HG02798 (cell line): ENCODE data around the gene ATP8B3.
"Not testable (repeated sequence)": the region's sequence is repeated elsewhere in the genome, so short reads cannot be mapped to it uniquely, and the experiment has no call there.

Source experiments
- ATAC-seq: cut with Tn5 transposase; IDR thresholded peaks from one replicate; pipeline ENCODE4 v1.9.1; 2021; ENCODE audit warnings: mild to moderate bottlenecking; ENCODE audit not compliant: unreplicated experiment, poor library complexity

The ATP8B3 gene

DNA sequence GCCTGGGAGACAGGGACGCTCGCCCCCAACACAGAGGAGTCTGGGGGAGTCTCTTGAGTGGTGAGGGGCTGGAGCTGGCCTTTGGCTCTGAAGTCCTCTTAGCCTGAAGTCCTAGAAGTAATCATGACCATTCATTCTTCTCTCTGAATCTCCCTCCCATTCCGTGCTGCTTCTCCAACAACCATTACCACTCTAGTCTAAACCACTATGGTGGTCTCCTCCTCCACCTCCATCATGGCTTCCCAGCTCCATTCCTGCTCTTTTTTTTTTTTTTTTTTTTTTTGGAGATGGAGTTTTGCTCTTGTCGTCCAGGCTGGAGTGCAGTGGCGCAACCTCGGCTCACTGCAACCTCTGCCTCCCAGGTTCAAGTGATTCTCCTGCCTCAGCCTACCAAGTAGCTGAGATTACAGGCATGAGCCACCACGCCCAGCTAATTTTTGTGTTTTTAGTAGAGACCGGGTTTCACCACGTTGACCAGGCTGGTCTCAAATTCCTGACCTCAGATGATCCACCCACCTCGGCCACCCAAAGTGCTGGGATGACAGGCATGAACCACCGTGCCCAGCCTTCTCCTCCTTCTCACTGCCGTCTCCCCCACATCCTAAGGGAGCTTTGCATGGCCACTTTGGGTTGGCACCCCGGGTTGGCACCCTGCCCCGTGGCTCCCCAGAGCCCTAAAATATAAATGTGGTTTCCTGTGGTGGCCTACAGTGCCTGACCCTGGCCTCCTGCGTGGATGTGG, 51.1 kb downstream of the ATP8B3 start:
- not testable (repeated sequence) for ATAC-seq

DNA sequence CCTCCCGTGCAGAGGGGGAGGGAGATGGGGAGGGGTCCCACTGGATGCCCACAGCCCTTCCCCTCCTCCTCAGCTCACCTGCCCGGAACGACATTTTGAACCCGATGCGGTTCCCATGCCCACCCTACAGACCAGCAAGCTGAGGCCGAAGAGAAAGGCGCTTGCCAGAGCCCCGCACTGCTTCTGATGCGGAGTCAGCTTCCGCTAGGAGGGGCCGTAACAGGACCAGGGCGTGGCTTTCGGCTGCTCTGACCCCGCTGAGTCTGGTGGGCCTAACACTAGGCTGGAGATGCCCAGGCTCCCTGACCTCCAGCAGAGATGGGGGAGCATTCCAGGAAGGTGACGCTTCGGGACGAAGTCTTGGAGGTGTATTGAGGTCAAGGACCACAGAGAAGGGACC, 52.1 kb downstream of the ATP8B3 start:
- no peak for ATAC-seq

DNA sequence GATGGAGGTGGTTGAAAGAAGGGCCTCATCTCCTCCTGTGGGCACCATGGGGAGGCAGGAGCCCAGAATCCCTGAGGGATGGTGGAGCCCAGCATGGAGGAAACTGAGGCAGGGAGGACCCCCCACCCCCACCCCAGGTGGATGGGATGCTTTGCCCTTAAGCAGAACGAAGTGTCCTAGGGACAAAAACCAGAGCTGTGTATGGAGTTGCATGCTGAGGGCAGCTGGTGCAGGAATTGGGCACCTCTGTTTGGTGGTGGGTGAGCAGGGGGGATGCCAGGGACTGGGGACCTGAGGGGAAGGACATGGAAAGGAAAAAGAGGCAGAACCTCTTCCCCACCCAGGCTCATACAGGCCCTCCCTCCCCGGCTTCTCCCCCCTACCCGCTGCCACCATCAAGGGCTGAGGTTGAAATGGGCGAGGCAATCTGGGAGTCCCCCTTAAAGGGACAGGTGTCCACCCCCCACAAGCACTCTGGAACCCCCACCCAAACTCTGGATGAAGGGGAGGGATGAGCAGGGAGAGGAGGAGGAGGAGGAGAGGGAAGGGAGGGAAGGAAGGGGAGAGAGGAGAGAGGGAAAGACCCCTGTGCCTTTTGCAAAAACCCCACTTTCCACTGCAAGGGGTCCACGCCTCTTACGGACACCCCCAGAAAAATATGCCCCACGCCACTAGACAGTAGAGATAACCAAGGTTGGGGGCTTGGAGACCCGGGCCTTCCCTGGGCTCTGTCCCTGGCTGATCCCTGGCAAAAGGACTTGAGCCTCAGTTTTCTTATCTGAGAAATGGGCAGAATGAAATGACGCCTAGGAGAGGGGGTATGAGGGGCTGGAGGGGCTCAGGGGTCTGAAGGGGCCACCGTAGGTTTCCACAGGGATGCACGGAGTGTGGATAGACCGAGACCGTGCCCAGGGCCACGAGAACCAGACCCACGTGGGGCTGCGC, 52.8 kb downstream of the ATP8B3 start:
- ATAC-seq, result no peak

DNA sequence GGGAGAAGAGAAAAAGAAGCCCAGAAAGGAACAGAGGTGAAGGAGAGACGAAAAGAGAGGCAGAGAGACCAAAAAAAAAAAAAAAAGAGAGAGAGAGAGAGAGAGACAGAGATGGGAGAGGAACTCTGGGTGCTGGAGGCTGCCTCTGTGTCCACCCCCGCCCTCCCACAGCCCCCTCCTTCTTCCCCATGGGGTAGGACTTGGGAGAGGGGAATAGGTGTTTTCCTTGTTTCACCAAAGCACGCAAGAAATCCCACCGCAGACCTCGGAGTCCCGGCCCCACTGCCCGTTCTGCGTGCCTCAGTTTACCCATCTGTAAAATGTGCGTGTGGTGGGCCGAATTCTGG, 53.9 kb downstream of the ATP8B3 start:
- no peak for ATAC-seq

DNA sequence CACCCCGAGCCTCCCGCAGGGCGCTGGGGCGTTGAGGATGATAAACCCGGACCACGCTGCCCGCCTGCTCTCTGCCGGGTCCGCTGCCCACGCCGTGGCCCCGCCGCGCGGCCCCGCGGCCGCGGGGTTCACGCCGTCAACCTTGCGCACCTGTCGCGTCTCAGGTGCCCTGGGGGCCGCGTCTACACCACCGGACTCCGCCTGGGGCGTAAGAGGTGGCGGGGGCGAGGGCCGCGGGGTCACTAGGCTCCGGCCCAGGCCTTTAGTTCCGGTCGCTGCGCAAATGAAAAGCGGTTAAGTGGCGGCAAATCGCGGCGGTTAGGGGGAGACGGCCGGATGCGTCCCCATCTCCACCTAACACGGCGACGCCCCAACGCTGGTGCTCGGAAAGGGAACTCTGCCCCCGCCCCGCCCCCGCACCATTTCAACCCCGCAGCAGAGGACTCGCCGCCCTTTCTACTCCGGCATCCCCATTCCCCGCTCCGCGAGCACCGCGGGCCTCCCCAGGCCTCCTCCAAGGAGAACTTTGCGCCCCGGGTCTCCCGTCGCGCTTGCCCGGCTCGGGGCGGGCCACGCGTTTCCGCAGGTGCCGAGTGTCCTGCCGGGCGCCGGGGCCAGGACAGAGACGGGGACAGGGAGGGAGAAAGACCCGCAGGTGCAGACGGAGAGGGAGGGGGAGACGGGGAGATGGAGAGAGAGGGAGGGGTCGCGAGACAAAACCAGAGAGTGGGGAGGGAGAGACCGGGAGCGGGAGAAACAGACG, 54.4 kb downstream of the ATP8B3 start:
- no peak for ATAC-seq

DNA sequence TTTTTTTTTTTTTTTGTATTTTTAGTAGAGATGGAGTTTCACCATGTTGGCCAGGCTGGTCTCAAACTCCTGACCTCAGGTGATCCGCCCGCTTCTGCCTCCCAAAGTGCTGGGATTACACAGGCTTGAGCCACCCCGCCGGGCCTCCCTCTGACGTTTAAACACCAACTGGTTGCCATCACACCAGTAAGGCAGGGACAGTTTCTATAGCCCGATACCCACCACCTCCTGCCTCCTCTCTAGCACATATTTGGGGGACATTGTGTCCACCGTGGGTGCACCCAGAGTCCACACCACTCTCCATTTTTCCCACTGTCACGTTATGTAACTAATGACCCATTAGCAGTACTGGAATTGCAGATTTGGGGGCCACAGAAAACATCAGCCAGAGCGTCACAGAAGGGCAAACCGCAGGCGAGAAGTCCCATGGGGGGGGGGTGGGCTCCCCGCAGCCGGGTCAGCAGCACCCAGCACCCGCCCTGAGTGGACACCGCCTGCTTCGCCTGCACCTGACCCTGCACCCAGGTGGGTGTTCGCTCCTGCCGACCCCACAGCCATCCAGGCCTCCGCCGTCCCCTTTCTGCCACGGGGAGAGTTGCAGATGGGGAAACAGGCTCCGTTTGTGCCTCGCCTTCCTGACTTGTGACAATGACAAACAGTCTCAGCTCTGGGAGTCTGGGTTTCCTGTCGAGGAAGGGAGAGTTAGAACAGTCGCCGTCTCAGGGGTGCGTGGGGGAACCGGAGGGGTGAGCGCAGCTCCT, 55.2 kb downstream of the ATP8B3 start:
- no peak for ATAC-seq

DNA sequence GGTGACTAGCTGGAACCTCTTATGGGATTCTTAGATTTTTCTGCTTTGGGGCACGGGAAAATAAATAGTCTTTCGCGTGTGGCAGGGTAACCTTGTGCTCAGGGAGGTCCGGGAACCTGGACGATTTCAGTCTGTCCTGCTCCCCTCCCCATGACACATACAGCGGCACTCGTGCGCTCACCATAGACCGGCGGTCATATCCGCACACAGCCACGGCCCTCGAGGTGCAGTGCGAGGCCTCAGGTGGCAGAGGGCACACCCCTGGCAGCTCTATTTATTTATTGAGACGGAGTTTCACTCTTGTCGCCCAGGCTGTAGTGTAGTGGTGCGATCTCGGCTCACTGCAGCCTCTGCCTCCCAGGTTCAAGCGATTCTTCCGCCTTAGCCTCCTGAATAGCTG, 55.8 kb downstream of the ATP8B3 start:
- no peak for ATAC-seq

DNA sequence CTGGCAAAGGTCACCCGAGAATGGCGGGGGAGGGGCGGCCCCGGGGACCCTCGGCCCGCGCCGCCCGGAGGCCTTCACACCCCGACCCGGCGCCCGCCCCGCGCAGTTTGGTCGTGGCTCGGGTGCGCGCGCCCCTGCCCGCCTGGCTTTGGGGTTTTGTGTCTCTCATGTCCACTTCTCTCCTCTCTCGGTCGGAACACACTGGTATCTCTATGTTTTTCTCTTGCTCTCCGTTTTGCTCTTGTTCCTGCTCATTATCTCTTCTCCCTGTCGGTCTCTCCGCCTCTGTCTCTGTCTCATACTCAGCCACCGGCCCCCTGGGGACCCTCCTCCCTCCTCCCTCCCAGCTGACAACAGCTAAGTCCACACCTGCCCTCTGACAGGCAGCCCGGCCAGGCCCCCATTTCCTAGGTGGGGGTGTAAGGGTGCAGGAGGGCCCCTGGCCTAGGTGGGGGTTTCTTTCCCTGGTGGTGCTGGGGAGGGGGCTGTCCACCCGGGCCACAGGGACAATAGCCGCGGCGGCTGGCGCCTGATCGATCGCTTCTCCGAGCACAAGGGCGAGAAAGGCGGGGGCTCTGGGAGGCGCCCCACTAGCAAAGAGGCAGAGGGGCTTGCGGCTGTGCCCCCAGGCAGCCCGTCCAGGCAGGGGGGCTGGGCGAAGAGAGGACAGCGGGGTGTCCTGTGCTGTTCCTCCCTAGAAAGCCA, 56.5 kb downstream of the ATP8B3 start:
- ATAC-seq, result no peak

DNA sequence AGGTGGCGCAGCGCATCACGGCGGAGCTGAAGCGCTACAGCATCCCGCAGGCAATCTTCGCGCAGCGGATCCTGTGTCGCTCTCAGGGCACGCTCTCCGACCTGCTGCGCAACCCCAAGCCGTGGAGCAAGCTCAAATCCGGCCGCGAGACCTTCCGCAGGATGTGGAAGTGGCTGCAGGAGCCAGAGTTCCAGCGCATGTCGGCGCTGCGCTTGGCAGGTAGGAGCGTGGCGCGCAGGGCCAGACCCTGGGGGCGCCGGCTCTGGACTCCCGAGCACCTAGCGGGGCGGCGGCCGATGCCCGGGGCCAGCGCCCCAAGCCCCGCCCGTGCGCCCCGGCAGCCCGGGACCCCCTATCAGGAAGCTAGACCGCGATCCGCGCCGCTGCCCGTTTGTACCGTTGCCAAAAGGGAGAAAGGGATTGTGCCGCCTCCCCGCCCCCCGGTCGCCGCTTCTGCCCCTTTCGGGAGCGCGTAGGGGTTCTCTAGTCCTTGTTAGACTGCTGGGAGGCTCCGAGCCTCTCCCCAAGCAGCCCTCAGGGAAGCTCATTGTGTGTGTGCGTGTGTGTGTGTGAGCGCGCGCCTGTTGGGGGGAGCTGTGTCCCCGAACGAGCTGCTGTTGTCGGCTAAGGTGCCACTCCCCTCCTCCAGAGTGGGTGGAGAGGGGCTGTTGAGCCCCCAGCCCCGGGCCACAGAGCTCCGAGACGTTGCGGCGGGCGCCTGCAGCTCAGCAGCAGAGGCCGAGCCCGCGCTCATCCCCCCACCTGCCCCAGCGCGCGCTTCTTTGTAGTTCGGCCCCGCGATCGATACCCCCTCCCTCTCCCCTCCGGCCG, 57.2 kb downstream of the ATP8B3 start:
- ATAC-seq, result no peak

DNA sequence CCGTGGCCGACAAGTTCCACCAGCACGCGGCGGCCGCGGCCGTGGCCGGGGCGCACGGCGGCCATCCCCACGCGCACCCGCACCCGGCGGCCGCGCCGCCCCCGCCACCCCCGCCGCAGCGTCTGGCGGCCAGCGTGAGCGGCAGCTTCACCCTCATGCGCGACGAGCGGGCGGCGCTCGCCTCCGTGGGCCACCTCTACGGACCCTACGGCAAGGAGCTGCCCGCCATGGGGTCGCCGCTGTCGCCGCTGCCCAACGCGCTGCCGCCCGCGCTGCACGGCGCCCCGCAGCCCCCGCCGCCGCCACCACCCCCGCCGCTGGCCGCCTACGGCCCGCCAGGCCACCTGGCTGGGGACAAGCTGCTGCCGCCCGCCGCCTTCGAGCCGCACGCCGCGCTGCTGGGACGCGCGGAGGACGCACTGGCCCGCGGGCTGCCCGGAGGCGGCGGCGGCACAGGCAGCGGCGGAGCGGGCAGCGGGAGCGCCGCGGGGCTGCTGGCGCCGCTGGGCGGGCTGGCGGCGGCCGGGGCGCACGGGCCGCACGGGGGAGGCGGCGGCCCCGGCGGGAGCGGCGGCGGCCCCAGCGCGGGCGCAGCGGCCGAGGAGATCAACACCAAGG, 57.9 kb downstream of the ATP8B3 start:
- ATAC-seq, result no peak

DNA sequence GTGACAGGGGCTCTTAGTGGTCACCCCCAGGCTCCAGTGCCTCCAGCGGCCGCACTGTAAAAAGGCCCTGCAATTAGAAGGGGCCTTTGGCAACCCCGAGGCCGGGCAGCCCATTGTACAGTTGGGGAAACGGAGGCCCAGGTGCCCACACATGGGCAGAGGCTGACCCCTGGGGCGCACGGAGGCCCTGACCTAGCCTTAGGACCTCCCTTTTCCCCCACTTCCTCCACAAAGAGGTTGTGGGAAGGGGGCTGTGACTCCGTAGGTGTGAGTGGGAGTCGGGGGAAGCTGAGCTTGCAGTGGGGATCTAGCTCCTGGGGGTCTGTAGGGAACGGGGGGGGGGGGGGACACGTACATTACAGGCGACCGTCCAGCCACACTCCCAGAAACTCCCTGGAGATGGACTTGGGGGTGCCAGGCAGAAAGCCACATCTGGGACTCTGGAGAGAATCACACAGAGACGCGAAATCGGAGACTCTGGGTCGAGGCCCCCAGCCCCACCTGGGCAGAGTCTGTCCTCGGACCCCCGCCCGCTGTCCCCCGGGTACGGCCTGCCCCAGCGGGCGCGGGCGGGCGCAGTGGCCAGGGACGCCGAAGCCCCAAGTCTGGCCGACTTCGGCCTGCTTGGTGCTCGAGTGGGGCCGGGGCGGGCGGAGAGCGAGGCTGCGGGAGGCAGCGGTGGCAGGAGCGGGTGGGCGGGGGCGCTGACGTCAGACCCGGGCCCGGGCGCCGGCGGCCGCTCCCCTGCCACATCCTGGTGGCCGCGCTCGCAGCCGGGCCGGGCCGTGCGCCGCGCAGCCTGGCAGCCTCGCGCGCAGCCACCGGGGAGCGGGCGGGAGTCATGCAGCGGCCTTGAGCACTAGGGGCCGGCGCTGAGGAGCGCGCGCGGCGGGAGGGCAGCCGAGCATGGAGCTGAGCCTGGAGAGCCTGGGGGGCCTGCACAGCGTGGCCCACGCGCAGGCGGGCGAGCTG, 59.0 kb downstream of the ATP8B3 start, which contains the start of gene ONECUT3:
Gene ONECUT3, plus strand, starts transcription at position 750 of the 972 bp plus-strand sequence. Its CDS starts 157 bp downstream, at position 907.
- ATAC-seq, result no peak

DNA sequence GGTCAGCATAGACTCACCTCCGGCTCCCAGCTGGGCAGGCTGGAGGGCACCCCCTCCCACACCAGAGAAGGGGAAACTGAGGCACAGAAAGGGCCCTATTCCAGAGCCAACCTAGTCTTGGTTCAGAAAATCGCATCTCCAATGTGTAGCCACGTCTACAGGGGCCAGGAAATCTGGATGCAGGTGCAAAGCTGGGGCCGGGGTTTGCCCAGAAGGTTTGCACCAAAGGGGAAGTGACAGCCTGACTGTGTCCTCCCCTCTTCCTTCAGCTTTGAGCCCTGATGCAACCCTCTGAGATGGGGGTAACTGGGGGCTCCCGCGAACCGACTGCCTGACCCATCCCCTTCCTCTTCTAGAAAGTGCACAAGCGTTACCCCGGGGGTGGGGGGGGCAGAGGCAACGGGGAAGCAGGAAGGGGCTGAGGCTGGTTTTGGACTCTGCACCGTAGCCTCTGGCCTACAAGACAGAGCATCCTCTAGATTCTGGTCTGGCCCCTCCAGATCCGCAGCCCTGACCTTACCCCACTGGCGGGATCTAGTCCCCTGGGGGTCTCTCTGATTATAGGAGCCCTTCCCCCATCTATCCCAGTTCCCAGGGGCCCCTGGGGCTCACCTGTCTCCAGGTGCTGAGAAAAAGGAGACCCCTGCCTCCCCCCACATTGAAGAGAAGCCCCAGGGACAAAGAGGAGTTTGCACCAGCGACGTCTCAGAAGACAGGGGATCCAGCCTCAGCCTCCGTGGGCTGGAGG, 59.9 kb downstream of the ATP8B3 start:
- ATAC-seq, result no peak

DNA sequence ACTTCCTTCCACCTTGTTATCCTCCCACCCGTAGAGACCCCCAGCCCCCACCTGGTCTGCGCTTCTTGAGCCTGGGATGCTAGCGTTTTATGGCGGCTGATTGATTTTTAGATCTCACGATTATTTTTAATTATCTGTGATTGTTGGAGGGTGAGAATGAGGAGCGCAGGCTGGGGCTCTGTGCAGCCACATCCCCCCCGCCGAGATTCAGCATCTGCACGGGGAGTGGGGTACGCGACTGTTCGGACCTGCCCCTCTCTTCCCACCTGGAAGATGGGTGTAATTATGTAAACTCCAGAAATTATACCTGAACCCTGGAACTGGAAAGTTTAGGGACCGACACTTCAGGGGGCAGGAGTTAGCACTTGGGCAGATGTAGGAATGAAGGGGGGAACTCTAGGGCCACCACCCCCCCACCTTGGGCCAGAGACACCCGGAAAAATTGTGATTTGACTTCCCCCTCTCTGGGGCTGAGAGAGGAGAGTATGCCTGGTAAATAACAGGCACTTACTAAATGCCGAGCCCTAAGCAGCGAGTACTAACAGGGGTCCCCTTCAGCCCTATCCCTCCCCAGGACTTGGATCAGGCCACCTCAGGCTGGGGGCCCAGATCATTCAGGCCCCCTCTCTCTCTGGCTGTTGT, 60.6 kb downstream of the ATP8B3 start:
- no peak for ATAC-seq

DNA sequence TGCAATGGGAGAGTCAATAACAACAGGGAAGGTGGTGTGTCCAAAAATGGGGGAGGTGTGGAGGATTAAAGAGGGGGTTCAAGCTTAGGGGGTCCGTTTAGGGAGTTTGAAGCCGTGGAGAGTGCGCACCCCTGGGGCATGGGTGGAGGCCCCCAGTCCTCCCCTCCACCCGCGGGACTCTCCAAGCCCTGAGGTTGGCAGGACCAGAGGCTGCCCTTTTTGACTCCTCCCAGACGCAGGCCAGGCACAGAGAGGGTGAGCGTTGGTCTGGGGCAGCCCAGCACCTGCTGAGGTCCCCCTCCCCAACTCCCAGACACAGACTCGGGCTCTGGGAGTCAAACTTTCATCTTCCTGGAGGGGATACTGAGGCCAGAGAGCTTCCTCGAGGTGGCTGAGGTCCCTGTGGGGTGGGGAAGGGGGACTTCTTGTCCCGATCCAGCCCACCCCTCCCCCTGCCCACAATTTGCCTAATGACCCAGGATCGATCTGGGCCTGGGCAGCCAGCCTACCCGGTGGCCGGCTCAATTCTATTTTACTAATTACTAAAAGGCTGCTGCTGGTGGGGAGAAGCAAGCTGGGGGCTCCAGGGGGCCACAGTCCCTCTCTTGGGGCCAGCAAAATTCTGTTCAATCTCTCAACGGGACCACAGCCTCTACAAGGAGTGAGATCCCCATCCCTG, 61.6 kb downstream of the ATP8B3 start:
- ATAC-seq, result no peak
